SK-N-SH (cell line): ENCODE results near the gene OLFML2A. TPM values are rescaled to one million over a fixed set of nuclear protein-coding genes. Genes with fewer than 3 reads are reported as not detected.

ENCODE experiments used
- CTCF ChIA-PET: fragments of 300-600, 350-600 bp; formaldehyde crosslinking; extraction: SDS; loops from one replicate; lab custom pipeline; 2021; lab: Yijun Ruan, JAX
- POLR2A ChIA-PET: fragments of 350-600 bp; sonication (Branson Sonifier 250); formaldehyde crosslinking; extraction: SDS; loops from one replicate; lab custom pipeline; 2020; ENCODE audit warnings: antibody characterized with exemption, inconsistent platforms; lab: Yijun Ruan, JAX
- DNase-seq: peaks from one replicate; pipeline ENCODE4 v3.0.0; 2012
- H2AFZ ChIP-seq: fragments of 200-600 bp; sonication (generic); 2 replicates; pipeline ENCODE4 v1.8.1; 2016; ENCODE audit warnings: antibody characterized with exemption, mild to moderate bottlenecking, low read depth
- H3F3A ChIP-seq: fragments of 200-600 bp; sonication (generic); replicated peaks from 2 replicates; pipeline ENCODE3; 2016; ENCODE audit warnings: antibody characterized with exemption, mild to moderate bottlenecking; ENCODE audit not compliant: insufficient read depth
- H3K27ac ChIP-seq, 2 experiments: fragments of 200-500 bp in 1 of 2; fragments of 200-600 bp in 1 of 2; sonication (Bioruptor generic) in 1 of 2; sonication (generic), shearing (Covaris generic) in 1 of 2; 2 replicates each; pipeline versions ENCODE4 v1.5.1 to v1.6.1; 2014 to 2016; ENCODE audit warnings: low read depth in 2 of 2, inconsistent platforms in 1 of 2, low read length in 1 of 2, mild to moderate bottlenecking in 1 of 2, mixed read lengths in 1 of 2
- H3K27me3 ChIP-seq: fragments of 200-600 bp; sonication (generic), shearing (Covaris generic); 2 replicates; pipeline ENCODE4 v1.6.1; 2016; ENCODE audit warnings: mixed run types; ENCODE audit not compliant: insufficient read depth
- H3K36me3 ChIP-seq, 2 experiments: fragments of 200-500 bp in 1 of 2; fragments of 200-600 bp in 1 of 2; sonication (Bioruptor generic) in 1 of 2; sonication (generic) in 1 of 2; replicated peaks in 1 of 2; 2 replicates each; pipeline versions ENCODE3 to v1.5.1; 2014 to 2016; ENCODE audit warnings: low read length in 1 of 2, mild to moderate bottlenecking in 1 of 2; ENCODE audit not compliant: insufficient read depth in 2 of 2, control insufficient read depth in 1 of 2
- H3K4me1 ChIP-seq, 2 experiments: fragments of 200-500 bp in 1 of 2; fragments of 200-600 bp in 1 of 2; sonication (Bioruptor generic) in 1 of 2; sonication (generic), shearing (Covaris generic) in 1 of 2; 2 replicates each; pipeline versions ENCODE4 v1.5.1 to v1.6.1; 2014 to 2016; ENCODE audit warnings: low read depth in 1 of 2, low read length in 1 of 2, mixed run types in 1 of 2; ENCODE audit not compliant: insufficient read depth in 2 of 2, control insufficient read depth in 1 of 2
- H3K4me2 ChIP-seq: fragments of 200-600 bp; sonication (generic), shearing (Covaris generic); 2 replicates; pipeline ENCODE4 v1.6.1; 2017; ENCODE audit warnings: mixed run types
- H3K4me3 ChIP-seq, 2 experiments: fragments of 200-500 bp in 1 of 2; fragments of 200-600 bp in 1 of 2; sonication (Bioruptor generic) in 1 of 2; sonication (generic), shearing (Covaris generic) in 1 of 2; 2 replicates each; pipeline versions ENCODE4 v1.5.1 to v1.8.1; 2014 to 2016; ENCODE audit warnings: low read depth in 2 of 2, inconsistent platforms in 1 of 2, low read length in 1 of 2, mild to moderate bottlenecking in 1 of 2, mixed read lengths in 1 of 2, moderate library complexity in 1 of 2
- H3K79me2 ChIP-seq: fragments of 200-600 bp; sonication (generic); 2 replicates; pipeline ENCODE4 v1.8.1; 2017; ENCODE audit warnings: mild to moderate bottlenecking; ENCODE audit not compliant: insufficient read depth
- H3K9ac ChIP-seq: fragments of 200-600 bp; sonication (generic); 2 replicates; pipeline ENCODE4 v1.6.1; 2017; ENCODE audit warnings: mixed run types
- H3K9me2 ChIP-seq: fragments of 200-600 bp; sonication (generic); 2 replicates; pipeline ENCODE4 v1.6.1; 2017; ENCODE audit warnings: mixed run types
- H3K9me3 ChIP-seq: fragments of 200-600 bp; sonication (generic); 2 replicates; pipeline ENCODE4 v1.6.1; 2017; ENCODE audit warnings: mixed run types, mild to moderate bottlenecking, moderate library complexity
- H4K20me1 ChIP-seq: fragments of 200-600 bp; sonication (generic); 2 replicates; pipeline ENCODE4 v1.6.1; 2017; ENCODE audit warnings: mild to moderate bottlenecking, mixed run types; ENCODE audit not compliant: insufficient read depth
- CHD2 ChIP-seq: fragments of 150-350 bp; IDR thresholded peaks from 2 replicates; pipeline ENCODE4 v1.6.1; 2018; ENCODE audit warnings: low read length; ENCODE audit not compliant: partially characterized antibody
- ELF1 ChIP-seq: IDR thresholded peaks from 2 replicates; pipeline ENCODE4 v1.4.0; 2012
- EP300 ChIP-seq, 2 experiments: IDR thresholded peaks; 2 replicates each; pipeline versions ENCODE4 v1.4.0 to v1.6.1; 2012; ENCODE audit warnings: borderline replicate concordance in 1 of 2, low read depth in 1 of 2, low read length in 1 of 2
- EZH2phosphoT487 ChIP-seq: fragments of 200-600 bp; sonication (generic); IDR thresholded peaks from 2 replicates; pipeline ENCODE4 v1.6.1; 2017; ENCODE audit warnings: low read depth, mixed run types, mild to moderate bottlenecking, antibody characterized with exemption, moderate library complexity, borderline replicate concordance
- FOSL2 ChIP-seq: IDR thresholded peaks from 2 replicates; pipeline ENCODE4 v1.4.0; 2012; ENCODE audit warnings: low read depth, mild to moderate bottlenecking, moderate library complexity, borderline replicate concordance
- PBX3 ChIP-seq: IDR thresholded peaks from 2 replicates; pipeline ENCODE4; 2012
- SMC3 ChIP-seq: IDR thresholded peaks from 2 replicates; pipeline ENCODE4 v1.6.1; 2012; ENCODE audit warnings: low read depth, low read length, improper control_type of control experiment
- TAF1 ChIP-seq: IDR thresholded peaks from 2 replicates; pipeline ENCODE4 v1.6.1; 2012; ENCODE audit warnings: low read depth, mild to moderate bottlenecking, low read length, moderate library complexity, borderline replicate concordance
- TCF12 ChIP-seq: IDR thresholded peaks from 2 replicates; pipeline ENCODE4 v1.4.0; 2012
- WGBS: methylation state at CpG from one replicate; pipeline ENCODE4 v1.1.6; 2017; ENCODE audit warnings: low lambda C conversion rate; 5-methylcytosine and 5-hydroxymethylcytosine counted together
- polyA plus RNA-seq, 3 experiments: library from polyadenylated mRNA; depleted of rRNA; stranded (reverse); fragments of >200 nt; gene quantifications; 2 replicates each; pipeline ENCODE4 v1.2.3, GENCODE V29; 2012
- TF ChIP-seq, protein P1 (sequence below): fragments of 150-350 bp; IDR thresholded peaks from 2 replicates; pipeline ENCODE4 v1.6.1; 2016; ENCODE audit warnings: mild to moderate bottlenecking, low read depth, low read length

Gene OLFML2A
- polyA plus RNA-seq, 1 of the 3 experiments (the other 2 are of a cell fraction): 7.7 TPM

DNA sequence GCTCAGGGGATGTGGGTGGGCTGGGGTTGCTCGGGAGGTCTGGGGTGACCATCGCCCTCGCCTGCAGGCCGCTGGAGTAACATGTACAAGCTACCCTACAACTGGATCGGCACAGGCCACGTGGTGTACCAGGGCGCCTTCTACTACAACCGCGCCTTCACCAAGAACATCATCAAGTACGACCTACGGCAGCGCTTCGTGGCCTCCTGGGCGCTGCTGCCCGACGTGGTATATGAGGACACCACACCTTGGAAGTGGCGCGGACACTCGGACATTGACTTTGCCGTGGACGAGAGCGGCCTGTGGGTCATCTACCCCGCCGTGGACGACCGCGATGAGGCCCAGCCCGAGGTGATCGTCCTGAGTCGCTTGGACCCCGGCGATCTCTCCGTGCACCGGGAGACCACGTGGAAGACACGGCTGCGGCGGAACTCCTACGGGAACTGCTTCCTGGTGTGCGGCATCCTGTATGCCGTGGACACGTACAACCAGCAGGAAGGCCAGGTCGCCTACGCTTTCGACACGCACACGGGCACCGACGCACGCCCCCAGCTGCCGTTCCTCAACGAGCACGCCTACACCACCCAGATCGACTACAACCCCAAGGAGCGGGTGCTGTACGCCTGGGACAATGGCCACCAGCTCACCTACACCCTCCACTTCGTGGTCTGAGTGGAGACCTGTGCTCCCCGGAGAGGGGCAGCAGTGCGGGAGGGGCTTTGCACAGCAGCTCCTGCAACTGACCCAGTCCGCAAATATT, 33.0 kb downstream of the OLFML2A start:
- CTCF ChIA-PET: interaction anchor here (1.0 to 3.6 kb wide), 5 partner anchors 8 to 43 kb away, joined by 3 to 20 read pairs (median 9); partner anchors contain the start of genes OLFML2A and WDR38
- Histone ChIP-seq H3K4me1 (peaks cover 0 to 25% of the 10 kb centered on the region in 2 experiments; a peak in 3 of 4 replicates), H4K20me1 (no peaks in the 10 kb centered on the region), H3K36me3 (no peaks in the 10 kb centered on the region), H3K9ac (no peak overlapping the region), H3K9me3 (no peaks in the 10 kb centered on the region), H3K4me2 (no peak overlapping the region), H3K79me2 (no peaks in the 10 kb centered on the region), H3K27ac (no peak overlapping the region), H2AFZ (no peak overlapping the region), H3K9me2 (no peaks in the 10 kb centered on the region), H3K27me3 (no peaks in the 10 kb centered on the region), H3F3A (peaks cover 24% of the 10 kb centered on the region), H3K4me3 (no peak overlapping the region)
- DNase-seq: peak; percentile 15
- POLR2A ChIA-PET: no interaction called here
- TF ChIP-seq FOSL2: no peak
- TF ChIP-seq, protein P1, sequence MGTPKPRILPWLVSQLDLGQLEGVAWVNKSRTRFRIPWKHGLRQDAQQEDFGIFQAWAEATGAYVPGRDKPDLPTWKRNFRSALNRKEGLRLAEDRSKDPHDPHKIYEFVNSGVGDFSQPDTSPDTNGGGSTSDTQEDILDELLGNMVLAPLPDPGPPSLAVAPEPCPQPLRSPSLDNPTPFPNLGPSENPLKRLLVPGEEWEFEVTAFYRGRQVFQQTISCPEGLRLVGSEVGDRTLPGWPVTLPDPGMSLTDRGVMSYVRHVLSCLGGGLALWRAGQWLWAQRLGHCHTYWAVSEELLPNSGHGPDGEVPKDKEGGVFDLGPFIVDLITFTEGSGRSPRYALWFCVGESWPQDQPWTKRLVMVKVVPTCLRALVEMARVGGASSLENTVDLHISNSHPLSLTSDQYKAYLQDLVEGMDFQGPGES: no peak
- no peak for TF ChIP-seq PBX3
- no peak for TF ChIP-seq TAF1
- TF ChIP-seq SMC3: no peak
- no peak for TF ChIP-seq EP300 (IDR thresholded peaks at IDR 0.05; ENCODE audit: borderline replicate concordance in 1 of 2, low read depth in 1 of 2, low read length in 1 of 2)
- TF ChIP-seq CHD2: no peak
- no peak for TF ChIP-seq TCF12
- no peak for TF ChIP-seq ELF1
- 97% methylated on average over 51 of the region's 60 CpGs for WGBS

GRCh38 chr9:124810663-124811355, 33.9 kb downstream of the OLFML2A start:
- TF ChIP-seq TCF12 (peak; percentile 21; the same call in 1 of the 2 replicates), EZH2phosphoT487 (no peak), FOSL2 (peak; percentile 39; the same call in 1 of the 2 replicates)
- Histone ChIP-seq H3K79me2 (no peaks in the 10 kb centered on the region), H3K4me2 (peak overlapping the region; percentile 55; the same call in 1 of the 2 replicates), H3K4me1 (peaks cover 0 to 25% of the 10 kb centered on the region in 2 experiments; a peak in 3 of 4 replicates), H3K9ac (peak overlapping the region; percentile 59; the same call in 1 of the 2 replicates), H2AFZ (0 out of 2 replicates have a peak overlapping the region, but pooled peaks have one; percentile 29), H3K9me2 (no peaks in the 10 kb centered on the region), H3K36me3 (no peaks in the 10 kb centered on the region), H3F3A (peaks cover 24% of the 10 kb centered on the region), H3K9me3 (no peaks in the 10 kb centered on the region), H3K4me3 (no peak overlapping the region), H3K27me3 (no peaks in the 10 kb centered on the region), H3K27ac (peak overlapping the region; percentile 53 to 72; a peak in 3 of 4 replicates), H4K20me1 (no peaks in the 10 kb centered on the region)
- DNase-seq: peak; percentile 27
- WGBS: 69% methylated on average over 12 of the region's 12 CpGs
- POLR2A ChIA-PET: no interaction called here
- CTCF ChIA-PET: interaction anchor here (1.0 to 2.4 kb wide), 4 partner anchors 29 to 42 kb away, joined by 3 to 13 read pairs (median 7); partner anchors contain the start of genes OLFML2A and WDR38
